GM12864 (cell line): ENCODE results near the gene REEP1.

ENCODE experiments used
- DNase-seq: peaks from one replicate; pipeline ENCODE4 v3.0.0-alpha.2; 2011; ENCODE audit warnings: low read depth
- H3K4me3 ChIP-seq: 2 replicates; pipeline ENCODE4 v1.5.1; 2011; ENCODE audit warnings: mild to moderate bottlenecking, low read depth, low read length, control low read depth
- CTCF ChIP-seq: IDR thresholded peaks from 2 replicates; pipeline ENCODE4 v1.5.1; 2011; ENCODE audit warnings: low read depth, mild to moderate bottlenecking, moderate library complexity, low read length, control low read depth, inconsistent platforms; ENCODE audit errors: missing control alignments

Gene REEP1

GRCh38 chr2:86295066-86295465 lies 42.4 kb downstream of the REEP1 start:
- no peak for TF ChIP-seq CTCF
- no peak for DNase-seq
- H3K4me3 ChIP-seq, result no peak overlapping the region

GRCh38 chr2:86293612-86294011 lies 43.8 kb downstream of the REEP1 start:
- no peak for TF ChIP-seq CTCF
- no peak overlapping the region for H3K4me3 ChIP-seq
- no peak for DNase-seq

GRCh38 chr2:86292571-86293515 lies 44.6 kb downstream of the REEP1 start:
- H3K4me3 ChIP-seq, result no peak overlapping the region
- TF ChIP-seq CTCF, result no peak
- no peak for DNase-seq

- DNase-seq, result no peak
- H3K4me3 ChIP-seq, result no peak overlapping the region
- no peak for TF ChIP-seq CTCF
These were observed 46.1 kb downstream of the REEP1 start for GRCh38 chr2:86291328-86291662.

GRCh38 chr2:86290596-86291327 lies 46.7 kb downstream of the REEP1 start:
- no peak overlapping the region for H3K4me3 ChIP-seq
- DNase-seq, result no peak
- TF ChIP-seq CTCF, result no peak

- no peak for TF ChIP-seq CTCF
- no peak overlapping the region for H3K4me3 ChIP-seq
- no peak for DNase-seq
These were observed 50.9 kb downstream of the REEP1 start for GRCh38 chr2:86286516-86286915.

GRCh38 chr2:86285981-86286380 lies 51.4 kb downstream of the REEP1 start:
- H3K4me3 ChIP-seq, result no peak overlapping the region
- TF ChIP-seq CTCF, result no peak
- no peak for DNase-seq
